GM23338 (cell line): ENCODE measurements around the gene RETSAT. TPM values are rescaled to one million over a fixed set of nuclear protein-coding genes. Genes with fewer than 3 reads are reported as not detected.

ENCODE experiments used
- ATAC-seq: fragments of 200-7000 bp; cut with Tn5 transposase; 3 replicates; pipeline ENCODE4 v1.9.1; 2020
- DNase-seq: peaks from one replicate; pipeline ENCODE4 v3.0.0-alpha.2; 2015; ENCODE audit warnings: low spot score
- H2AFZ ChIP-seq: fragments of 200-600 bp; sonication (generic); 2 replicates; pipeline ENCODE4 v1.8.0; 2016; ENCODE audit warnings: antibody characterized with exemption, mild to moderate bottlenecking, moderate library complexity
- H3F3A ChIP-seq: fragments of 200-600 bp; sonication (generic); replicated peaks from 2 replicates; pipeline ENCODE4 v1.8.0; 2017; ENCODE audit warnings: antibody characterized with exemption, mixed run types, low read depth
- H3K27ac ChIP-seq: fragments of 200-600 bp; sonication (generic); 2 replicates; pipeline ENCODE4 v1.6.1; 2016; ENCODE audit warnings: low read depth
- H3K27me3 ChIP-seq: fragments of 200-600 bp; sonication (generic); 2 replicates; pipeline ENCODE4 v1.8.0; 2016; ENCODE audit warnings: mild to moderate bottlenecking, mixed run types, moderate library complexity; ENCODE audit not compliant: insufficient read depth
- H3K36me3 ChIP-seq: fragments of 200-600 bp; sonication (generic); 2 replicates; pipeline ENCODE4 v1.8.0; 2016; ENCODE audit warnings: mild to moderate bottlenecking; ENCODE audit not compliant: insufficient read depth
- H3K4me1 ChIP-seq: fragments of 200-600 bp; sonication (generic); 2 replicates; pipeline ENCODE4 v1.8.0; 2016; ENCODE audit warnings: mild to moderate bottlenecking, moderate library complexity; ENCODE audit not compliant: insufficient read depth
- H3K4me2 ChIP-seq: fragments of 200-600 bp; sonication (generic); 2 replicates; pipeline ENCODE4 v1.7.1; 2017; ENCODE audit warnings: mixed run types
- H3K4me3 ChIP-seq: fragments of 200-600 bp; sonication (generic); 2 replicates; pipeline ENCODE4 v1.6.1; 2016; ENCODE audit warnings: mixed run types
- H3K79me2 ChIP-seq: fragments of 200-600 bp; sonication (generic); replicated peaks from 2 replicates; pipeline ENCODE4 v1.8.0; 2017; ENCODE audit warnings: mild to moderate bottlenecking; ENCODE audit not compliant: insufficient read depth
- H3K9me2 ChIP-seq: fragments of 200-600 bp; sonication (generic); 2 replicates; pipeline ENCODE4 v1.8.0; 2017; ENCODE audit not compliant: insufficient read depth
- H4K20me1 ChIP-seq: fragments of 200-600 bp; sonication (generic); replicated peaks from 2 replicates; pipeline ENCODE4 v1.8.0; 2017; ENCODE audit warnings: mild to moderate bottlenecking; ENCODE audit not compliant: insufficient read depth
- H3K27ac Mint-ChIP-seq: 2 replicates; pipeline ENCODE4 v1.8.0; 2020; ENCODE audit warnings: inconsistent platforms, mild to moderate bottlenecking, moderate library complexity, mixed read lengths
- H3K27me3 Mint-ChIP-seq: 3 replicates; pipeline ENCODE4 v1.8.0; 2022; ENCODE audit warnings: low read depth, mild to moderate bottlenecking, moderate library complexity, mixed read lengths, inconsistent platforms; ENCODE audit not compliant: insufficient read depth, poor library complexity
- H3K36me3 Mint-ChIP-seq: 3 replicates; pipeline ENCODE4 v1.8.0; 2021; ENCODE audit warnings: low read depth, mild to moderate bottlenecking, inconsistent platforms, moderate library complexity, mixed read lengths
- H3K4me1 Mint-ChIP-seq: 3 replicates; pipeline ENCODE4 v1.8.0; 2020; ENCODE audit warnings: mild to moderate bottlenecking, inconsistent platforms, mixed read lengths
- H3K4me3 Mint-ChIP-seq: 3 replicates; pipeline ENCODE4 v1.8.0; 2021; ENCODE audit warnings: moderate library complexity, mild to moderate bottlenecking, inconsistent platforms, mixed read lengths
- H3K9me3 Mint-ChIP-seq: 3 replicates; pipeline ENCODE4 v1.8.0; 2020; ENCODE audit warnings: moderate library complexity, mild to moderate bottlenecking, inconsistent platforms, mixed read lengths
- CREB1 ChIP-seq: fragments of 250-450 bp; sonication (Bioruptor Pico); IDR thresholded peaks from 2 replicates; pipeline ENCODE4 v1.5.0; 2020; ENCODE audit warnings: low read depth, mild to moderate bottlenecking, moderate library complexity
- CTCF ChIP-seq, 2 experiments: fragments of 200-600 bp in 1 of 2; sonication (generic) in 1 of 2; conservative IDR thresholded peaks; 2 replicates each; pipeline versions ENCODE4 v1.5.1 to v1.6.1; 2016 to 2017; ENCODE audit warnings: antibody characterized with exemption in 2 of 2, low read depth in 2 of 2, mild to moderate bottlenecking in 2 of 2, moderate library complexity in 1 of 2
- ETS1 ChIP-seq: IDR thresholded peaks from 2 replicates; pipeline ENCODE4 v1.6.1; 2016; ENCODE audit warnings: antibody characterized with exemption
- EZH2 ChIP-seq: fragments of 200-600 bp; sonication (generic); IDR thresholded peaks from one replicate; pipeline ENCODE4 v1.8.0; 2017; ENCODE audit warnings: antibody characterized with exemption, mild to moderate bottlenecking, low read depth; ENCODE audit not compliant: unreplicated experiment
- EZH2phosphoT487 ChIP-seq: fragments of 200-600 bp; sonication (generic); IDR thresholded peaks from one replicate; pipeline ENCODE4 v1.8.1; 2018; ENCODE audit warnings: antibody characterized with exemption; ENCODE audit not compliant: unreplicated experiment
- JUNB ChIP-seq: IDR thresholded peaks from one replicate; pipeline ENCODE4 v1.6.1; 2016; ENCODE audit warnings: antibody characterized with exemption; ENCODE audit not compliant: unreplicated experiment
- NANOG ChIP-seq: IDR thresholded peaks from 2 replicates; pipeline ENCODE4 v1.6.1; 2016; ENCODE audit warnings: antibody characterized with exemption, borderline replicate concordance
- STAT1 ChIP-seq: IDR thresholded peaks from one replicate; pipeline ENCODE4 v1.6.1; 2016; ENCODE audit warnings: antibody characterized with exemption; ENCODE audit not compliant: unreplicated experiment
- ZNF114 ChIP-seq: fragments of 250-450 bp; sonication (Bioruptor Pico); IDR thresholded peaks from 2 replicates; pipeline ENCODE4 v1.5.0; 2020; ENCODE audit warnings: mild to moderate bottlenecking, moderate library complexity
- ZNF331 ChIP-seq: fragments of 250-450 bp; sonication (Bioruptor Pico); IDR thresholded peaks from 2 replicates; pipeline ENCODE4 v1.5.0; 2020; ENCODE audit warnings: low read depth, mild to moderate bottlenecking, moderate library complexity
- polyA plus RNA-seq: library from polyadenylated mRNA; unstranded; fragments of >200 nt; fragmentation: Nextera tagmentation; extraction: Ambion mirVana; gene quantifications from 2 replicates; pipeline ENCODE4 v1.2.1, GENCODE V29; 2016
- total RNA-seq: library from RNA; depleted of rRNA; stranded (reverse); fragments of >200 nt; shearing (Covaris generic); gene quantifications from 2 replicates; pipeline ENCODE4 v1.2.3, GENCODE V29; 2014
- TF ChIP-seq, protein P1 (sequence below): fragments of 250-450 bp; sonication (Bioruptor Pico); IDR thresholded peaks from 2 replicates; pipeline ENCODE4 v1.5.0; 2020; ENCODE audit warnings: mild to moderate bottlenecking, moderate library complexity

RETSAT gene
- total and polyA plus RNA-seq, 2 experiments from 2014 or later, result 2.3 to 16.4 TPM

GRCh38 chr2:85369500-85369899, 15.2 kb upstream of the RETSAT start:
- Histone ChIP-seq H3K9me2 (no peaks in the 10 kb centered on the region), H4K20me1 (no peaks in the 10 kb centered on the region), H3K79me2 (no peaks in the 10 kb centered on the region), H3K36me3 (no peaks in the 10 kb centered on the region), H3K27me3 (no peaks in the 10 kb centered on the region), H3K27ac (no peak overlapping the region), H3K4me3 (no peak overlapping the region), H3K4me1 (no peaks in the 10 kb centered on the region), H2AFZ (no peak overlapping the region), H3K4me2 (no peak overlapping the region), H3F3A (0 out of 2 replicates have a peak, but pooled peaks cover 3% of the 10 kb centered on the region)
- Mint-ChIP-seq H3K9me3 (no peaks in the 10 kb centered on the region; the same call in 2 of the 3 replicates), H3K27me3 (no peaks in the 10 kb centered on the region), H3K36me3 (peaks cover 8% of the 10 kb centered on the region; the same call in 2 of the 3 replicates), H3K4me3 (no peak overlapping the region), H3K4me1 (no peaks in the 10 kb centered on the region), H3K27ac (no peak overlapping the region)
- no peak for TF ChIP-seq ZNF331 (CRISPR knock-in tag)
- no peak for TF ChIP-seq ZNF114
- TF ChIP-seq CREB1 (CRISPR knock-in tag), result no peak
- no peak for TF ChIP-seq JUNB
- no peak for TF ChIP-seq EZH2phosphoT487
- TF ChIP-seq EZH2, result no peak
- no peak for TF ChIP-seq NANOG
- no peak for TF ChIP-seq ETS1
- TF ChIP-seq, protein P1, sequence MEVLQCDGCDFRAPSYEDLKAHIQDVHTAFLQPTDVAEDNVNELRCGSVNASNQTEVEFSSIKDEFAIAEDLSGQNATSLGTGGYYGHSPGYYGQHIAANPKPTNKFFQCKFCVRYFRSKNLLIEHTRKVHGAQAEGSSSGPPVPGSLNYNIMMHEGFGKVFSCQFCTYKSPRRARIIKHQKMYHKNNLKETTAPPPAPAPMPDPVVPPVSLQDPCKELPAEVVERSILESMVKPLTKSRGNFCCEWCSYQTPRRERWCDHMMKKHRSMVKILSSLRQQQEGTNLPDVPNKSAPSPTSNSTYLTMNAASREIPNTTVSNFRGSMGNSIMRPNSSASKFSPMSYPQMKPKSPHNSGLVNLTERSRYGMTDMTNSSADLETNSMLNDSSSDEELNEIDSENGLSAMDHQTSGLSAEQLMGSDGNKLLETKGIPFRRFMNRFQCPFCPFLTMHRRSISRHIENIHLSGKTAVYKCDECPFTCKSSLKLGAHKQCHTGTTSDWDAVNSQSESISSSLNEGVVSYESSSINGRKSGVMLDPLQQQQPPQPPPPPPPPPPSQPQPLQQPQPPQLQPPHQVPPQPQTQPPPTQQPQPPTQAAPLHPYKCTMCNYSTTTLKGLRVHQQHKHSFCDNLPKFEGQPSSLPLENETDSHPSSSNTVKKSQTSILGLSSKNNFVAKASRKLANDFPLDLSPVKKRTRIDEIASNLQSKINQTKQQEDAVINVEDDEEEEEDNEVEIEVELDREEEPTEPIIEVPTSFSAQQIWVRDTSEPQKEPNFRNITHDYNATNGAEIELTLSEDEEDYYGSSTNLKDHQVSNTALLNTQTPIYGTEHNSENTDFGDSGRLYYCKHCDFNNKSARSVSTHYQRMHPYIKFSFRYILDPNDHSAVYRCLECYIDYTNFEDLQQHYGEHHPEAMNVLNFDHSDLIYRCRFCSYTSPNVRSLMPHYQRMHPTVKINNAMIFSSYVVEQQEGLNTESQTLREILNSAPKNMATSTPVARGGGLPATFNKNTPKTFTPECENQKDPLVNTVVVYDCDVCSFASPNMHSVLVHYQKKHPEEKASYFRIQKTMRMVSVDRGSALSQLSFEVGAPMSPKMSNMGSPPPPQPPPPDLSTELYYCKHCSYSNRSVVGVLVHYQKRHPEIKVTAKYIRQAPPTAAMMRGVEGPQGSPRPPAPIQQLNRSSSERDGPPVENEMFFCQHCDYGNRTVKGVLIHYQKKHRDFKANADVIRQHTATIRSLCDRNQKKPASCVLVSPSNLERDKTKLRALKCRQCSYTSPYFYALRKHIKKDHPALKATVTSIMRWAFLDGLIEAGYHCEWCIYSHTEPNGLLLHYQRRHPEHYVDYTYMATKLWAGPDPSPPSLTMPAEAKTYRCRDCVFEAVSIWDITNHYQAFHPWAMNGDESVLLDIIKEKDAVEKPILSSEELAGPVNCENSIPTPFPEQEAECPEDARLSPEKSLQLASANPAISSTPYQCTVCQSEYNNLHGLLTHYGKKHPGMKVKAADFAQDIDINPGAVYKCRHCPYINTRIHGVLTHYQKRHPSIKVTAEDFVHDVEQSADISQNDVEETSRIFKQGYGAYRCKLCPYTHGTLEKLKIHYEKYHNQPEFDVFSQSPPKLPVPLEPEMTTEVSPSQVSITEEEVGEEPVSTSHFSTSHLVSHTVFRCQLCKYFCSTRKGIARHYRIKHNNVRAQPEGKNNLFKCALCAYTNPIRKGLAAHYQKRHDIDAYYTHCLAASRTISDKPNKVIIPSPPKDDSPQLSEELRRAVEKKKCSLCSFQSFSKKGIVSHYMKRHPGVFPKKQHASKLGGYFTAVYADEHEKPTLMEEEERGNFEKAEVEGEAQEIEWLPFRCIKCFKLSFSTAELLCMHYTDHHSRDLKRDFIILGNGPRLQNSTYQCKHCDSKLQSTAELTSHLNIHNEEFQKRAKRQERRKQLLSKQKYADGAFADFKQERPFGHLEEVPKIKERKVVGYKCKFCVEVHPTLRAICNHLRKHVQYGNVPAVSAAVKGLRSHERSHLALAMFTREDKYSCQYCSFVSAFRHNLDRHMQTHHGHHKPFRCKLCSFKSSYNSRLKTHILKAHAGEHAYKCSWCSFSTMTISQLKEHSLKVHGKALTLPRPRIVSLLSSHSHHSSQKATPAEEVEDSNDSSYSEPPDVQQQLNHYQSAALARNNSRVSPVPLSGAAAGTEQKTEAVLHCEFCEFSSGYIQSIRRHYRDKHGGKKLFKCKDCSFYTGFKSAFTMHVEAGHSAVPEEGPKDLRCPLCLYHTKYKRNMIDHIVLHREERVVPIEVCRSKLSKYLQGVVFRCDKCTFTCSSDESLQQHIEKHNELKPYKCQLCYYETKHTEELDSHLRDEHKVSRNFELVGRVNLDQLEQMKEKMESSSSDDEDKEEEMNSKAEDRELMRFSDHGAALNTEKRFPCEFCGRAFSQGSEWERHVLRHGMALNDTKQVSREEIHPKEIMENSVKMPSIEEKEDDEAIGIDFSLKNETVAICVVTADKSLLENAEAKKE (CRISPR knock-in tag), result no peak
- no peak for TF ChIP-seq CTCF (conservative IDR thresholded peaks at IDR 0.05; ENCODE audit: low read depth in 2 of 2)
- TF ChIP-seq STAT1, result no peak
- ATAC-seq (no peak), DNase-seq (no peak)
